Cardiac muscle cell (in vitro differentiated cells and primary cell): Measurements from ENCODE around the gene ZNF426. TPM values are rescaled to one million over a fixed set of nuclear protein-coding genes. Genes with fewer than 3 reads are reported as not detected.

ENCODE experiments used
- DNase-seq, 2 donors: peaks; one replicate each; pipeline versions ENCODE4 v3.0.0 to v3.0.0-alpha.2; 2010 to 2017; ENCODE audit warnings: low read depth in 1 of 2, low spot score in 1 of 2
- H3K27ac ChIP-seq: fragments of 200-600 bp; sonication (generic); 2 replicates; pipeline ENCODE4 v1.5.1; 2016
- H3K27me3 ChIP-seq: fragments of 200-600 bp; sonication (generic); 2 replicates; pipeline ENCODE4 v1.6.0; 2016; ENCODE audit warnings: control low read depth
- H3K36me3 ChIP-seq: fragments of 200-600 bp; sonication (generic); 2 replicates; pipeline ENCODE4 v1.5.1; 2016; ENCODE audit warnings: control low read depth
- H3K4me1 ChIP-seq: fragments of 200-600 bp; sonication (generic); 2 replicates; pipeline ENCODE4 v1.8.1; 2017; ENCODE audit warnings: low read depth, mild to moderate bottlenecking, mixed run types
- H3K4me3 ChIP-seq: fragments of 200-600 bp; sonication (generic); 2 replicates; pipeline ENCODE4 v1.5.1; 2016; ENCODE audit warnings: mild to moderate bottlenecking
- H3K9me3 ChIP-seq: fragments of 200-600 bp; sonication (generic); 2 replicates; pipeline ENCODE4 v1.5.1; 2017; ENCODE audit warnings: low read depth, mild to moderate bottlenecking, control low read depth
- polyA plus RNA-seq: library from polyadenylated mRNA; unstranded; fragments of >200 nt; fragmentation: Nextera tagmentation; extraction: Ambion mirVana; gene quantifications from 2 replicates; pipeline ENCODE4 v1.2.1, GENCODE V29; 2016
- total RNA-seq: library from RNA; depleted of rRNA; stranded (reverse); fragments of >200 nt; gene quantifications from 2 replicates; pipeline ENCODE4 v1.2.3, GENCODE V29; 2016
- TF ChIP-seq, protein P1 (sequence below): IDR thresholded peaks from 2 replicates; pipeline ENCODE4 v1.5.1; 2012; ENCODE audit warnings: low read depth, mild to moderate bottlenecking, low read length

ZNF426 gene
- total and polyA plus RNA-seq, 2 experiments from 2014 or later: 16.1 to 16.2 TPM

DNA sequence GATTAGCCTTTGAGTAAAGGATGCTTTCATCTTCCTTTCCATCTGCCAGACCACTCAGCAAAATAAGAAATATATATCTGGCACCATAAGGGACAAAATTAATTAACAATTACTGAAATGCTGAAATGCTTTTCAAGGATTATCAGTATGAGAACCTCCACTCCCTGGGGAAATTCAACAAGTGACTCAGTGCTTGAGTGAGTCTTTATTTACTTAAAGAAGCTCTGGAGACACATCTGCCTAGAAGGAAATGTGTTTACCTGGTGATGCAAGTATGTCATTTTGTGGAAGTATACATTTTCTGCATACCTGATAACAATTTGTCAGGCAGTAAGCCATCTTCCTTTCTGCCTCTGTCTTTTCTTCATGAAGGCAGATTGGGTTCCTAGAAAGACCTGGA, 63.5 kb downstream of the ZNF426 start:
- Histone ChIP-seq H3K27me3 (no peaks in the 10 kb centered on the region), H3K36me3 (no peaks in the 10 kb centered on the region), H3K4me1 (no peaks in the 10 kb centered on the region), H3K9me3 (no peaks in the 10 kb centered on the region), H3K27ac (no peak overlapping the region), H3K4me3 (no peak overlapping the region)
- no peak for DNase-seq
- TF ChIP-seq, protein P1, sequence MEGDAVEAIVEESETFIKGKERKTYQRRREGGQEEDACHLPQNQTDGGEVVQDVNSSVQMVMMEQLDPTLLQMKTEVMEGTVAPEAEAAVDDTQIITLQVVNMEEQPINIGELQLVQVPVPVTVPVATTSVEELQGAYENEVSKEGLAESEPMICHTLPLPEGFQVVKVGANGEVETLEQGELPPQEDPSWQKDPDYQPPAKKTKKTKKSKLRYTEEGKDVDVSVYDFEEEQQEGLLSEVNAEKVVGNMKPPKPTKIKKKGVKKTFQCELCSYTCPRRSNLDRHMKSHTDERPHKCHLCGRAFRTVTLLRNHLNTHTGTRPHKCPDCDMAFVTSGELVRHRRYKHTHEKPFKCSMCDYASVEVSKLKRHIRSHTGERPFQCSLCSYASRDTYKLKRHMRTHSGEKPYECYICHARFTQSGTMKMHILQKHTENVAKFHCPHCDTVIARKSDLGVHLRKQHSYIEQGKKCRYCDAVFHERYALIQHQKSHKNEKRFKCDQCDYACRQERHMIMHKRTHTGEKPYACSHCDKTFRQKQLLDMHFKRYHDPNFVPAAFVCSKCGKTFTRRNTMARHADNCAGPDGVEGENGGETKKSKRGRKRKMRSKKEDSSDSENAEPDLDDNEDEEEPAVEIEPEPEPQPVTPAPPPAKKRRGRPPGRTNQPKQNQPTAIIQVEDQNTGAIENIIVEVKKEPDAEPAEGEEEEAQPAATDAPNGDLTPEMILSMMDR: no peak

Other genes with a start within 250 kb of the ZNF426 start
- 17.1 and 20.9 TPM in 2 replicates for gene ZNF699, start 228.8 kb downstream of the ZNF426 start, total RNA-seq
- gene ZNF699, start 228.8 kb downstream of the ZNF426 start, polyA plus RNA-seq: 3.2 and 5.5 TPM in 2 replicates
- gene ZNF559, start 214.5 kb downstream of the ZNF426 start, total RNA-seq: 3.1 and 3.4 TPM in 2 replicates
- 5.1 and 7.4 TPM in 2 replicates for gene ZNF559, start 214.5 kb downstream of the ZNF426 start, polyA plus RNA-seq
- gene ZNF177, start 175.6 kb downstream of the ZNF426 start, total RNA-seq: 2.9 and 3.9 TPM in 2 replicates
- 3.6 and 3.7 TPM in 2 replicates for gene ZNF177, start 175.6 kb downstream of the ZNF426 start, polyA plus RNA-seq
- gene ZNF266, start 103.1 kb downstream of the ZNF426 start, total RNA-seq: 13.0 and 19.2 TPM in 2 replicates
- 18.4 and 23.1 TPM in 2 replicates for gene ZNF266, start 103.1 kb downstream of the ZNF426 start, polyA plus RNA-seq
- gene ZNF560, start 40.0 kb downstream of the ZNF426 start, total RNA-seq: 0.35 and 0.80 TPM in 2 replicates
- gene ZNF560, start 40.0 kb downstream of the ZNF426 start, polyA plus RNA-seq: 0.50 and 1.5 TPM in 2 replicates
- 22.5 and 42.0 TPM in 2 replicates for gene ZNF121, start 45.9 kb upstream of the ZNF426 start, total RNA-seq
- gene ZNF121, start 45.9 kb upstream of the ZNF426 start, polyA plus RNA-seq: 5.9 and 11.0 TPM in 2 replicates
- 28.6 and 35.4 TPM in 2 replicates for gene ZNF561, start 82.6 kb upstream of the ZNF426 start, total RNA-seq
- 28.2 and 32.0 TPM in 2 replicates for gene ZNF561, start 82.6 kb upstream of the ZNF426 start, polyA plus RNA-seq
- 15.2 and 22.2 TPM in 2 replicates for gene ZNF562, start 136.5 kb upstream of the ZNF426 start, total RNA-seq
- gene ZNF562, start 136.5 kb upstream of the ZNF426 start, polyA plus RNA-seq: 6.3 and 6.9 TPM in 2 replicates
- 14.4 and 17.2 TPM in 2 replicates for gene ZNF846, start 230.1 kb upstream of the ZNF426 start, total RNA-seq
- 15.6 and 19.0 TPM in 2 replicates for gene ZNF846, start 230.1 kb upstream of the ZNF426 start, polyA plus RNA-seq